HG03565 (cell line): Measurements from ENCODE around the gene ABCA5.

Experiments
- ATAC-seq: cut with Tn5 transposase; IDR thresholded peaks from one replicate; pipeline ENCODE4 v1.9.1; 2021; ENCODE audit warnings: mild to moderate bottlenecking, moderate library complexity; ENCODE audit not compliant: unreplicated experiment

Gene ABCA5

GRCh38 chr17:69268543-69269014 lies 58.4 kb downstream of the ABCA5 start:
- no peak for ATAC-seq

- ATAC-seq, result no peak
Measured at GRCh38 chr17:69267219-69267618, 59.7 kb downstream of the ABCA5 start.

- no peak for ATAC-seq
Measured at GRCh38 chr17:69265873-69266272, 61.1 kb downstream of the ABCA5 start.

GRCh38 chr17:69254187-69254586 lies 72.7 kb downstream of the ABCA5 start:
- no peak for ATAC-seq

DNA sequence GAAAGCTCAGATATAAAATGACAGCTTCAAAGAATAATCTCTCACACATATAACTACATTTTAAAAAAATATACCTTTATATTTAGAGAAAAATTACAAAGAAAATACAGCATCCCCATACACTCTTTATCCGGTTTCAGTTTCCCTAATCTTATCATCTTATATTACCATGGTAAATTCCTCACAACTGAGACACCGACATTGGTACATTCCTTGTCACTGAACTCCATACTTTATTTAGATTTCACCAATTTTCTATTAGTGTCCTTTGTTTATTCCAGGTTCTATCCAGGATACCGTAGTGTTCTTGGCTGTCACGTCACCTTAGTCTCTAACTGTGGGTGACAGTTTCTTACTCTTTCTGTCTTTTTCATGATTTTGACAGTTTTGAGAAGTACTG lies 76.3 kb downstream of the ABCA5 start:
- no peak for ATAC-seq

GRCh38 chr17:69246726-69247375 lies 80.1 kb downstream of the ABCA5 start:
- peak; percentile 54 for ATAC-seq

- no peak for ATAC-seq
Measured at GRCh38 chr17:69246202-69246601, 80.7 kb downstream of the ABCA5 start.

- ATAC-seq, result no peak
Measured at GRCh38 chr17:69245617-69246016, 81.3 kb downstream of the ABCA5 start.

DNA sequence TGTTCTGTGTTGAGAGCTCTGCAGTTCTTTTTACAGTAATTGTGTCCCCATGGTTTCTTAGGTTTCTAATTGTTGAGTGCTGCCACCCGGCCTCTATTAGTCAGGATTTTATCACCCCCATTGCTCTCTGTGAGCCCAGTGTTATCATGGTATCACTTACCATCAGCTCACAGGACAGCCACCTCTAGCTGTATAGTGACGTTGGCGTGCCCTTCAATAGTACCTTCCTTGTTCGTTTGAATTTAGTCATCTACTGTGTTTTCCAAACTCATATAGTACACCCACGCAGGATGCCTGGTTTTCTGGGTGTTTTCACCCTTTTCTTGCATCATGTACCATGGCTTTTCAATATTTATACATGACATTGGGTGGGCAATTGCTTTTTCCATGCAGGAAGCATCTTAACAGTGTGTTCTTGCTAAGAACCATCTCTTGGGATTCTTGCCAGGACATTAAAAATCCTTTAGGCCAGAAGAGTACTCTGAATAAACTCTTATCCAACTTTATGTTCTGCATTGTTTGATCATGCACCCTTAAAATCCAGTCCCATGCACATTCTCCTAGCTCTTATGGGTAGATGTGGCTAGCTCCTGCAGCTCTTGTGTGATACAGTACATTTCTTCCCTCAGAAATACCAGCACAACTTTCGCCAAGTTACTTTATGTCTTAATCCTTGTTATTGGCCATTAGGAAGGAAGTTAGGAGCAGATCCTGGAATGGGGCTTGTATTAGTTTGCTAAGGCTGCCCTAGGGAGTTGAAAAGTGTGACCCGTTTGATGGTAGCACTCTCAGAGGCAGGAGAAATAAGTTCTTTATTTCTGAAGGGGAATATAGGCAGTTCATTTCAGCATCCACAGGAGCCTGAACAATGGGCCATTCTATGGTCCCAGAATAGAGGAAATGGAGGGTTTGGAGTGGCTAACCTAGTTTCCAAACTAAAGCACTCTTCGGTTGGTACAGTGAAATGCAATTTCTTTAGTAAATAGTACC lies 87.0 kb downstream of the ABCA5 start:
- ATAC-seq, result no peak

GRCh38 chr17:69236946-69237345 lies 90.0 kb downstream of the ABCA5 start:
- no peak for ATAC-seq

- ATAC-seq, result no peak
Measured at GRCh38 chr17:69236464-69236863, 90.5 kb downstream of the ABCA5 start.

DNA sequence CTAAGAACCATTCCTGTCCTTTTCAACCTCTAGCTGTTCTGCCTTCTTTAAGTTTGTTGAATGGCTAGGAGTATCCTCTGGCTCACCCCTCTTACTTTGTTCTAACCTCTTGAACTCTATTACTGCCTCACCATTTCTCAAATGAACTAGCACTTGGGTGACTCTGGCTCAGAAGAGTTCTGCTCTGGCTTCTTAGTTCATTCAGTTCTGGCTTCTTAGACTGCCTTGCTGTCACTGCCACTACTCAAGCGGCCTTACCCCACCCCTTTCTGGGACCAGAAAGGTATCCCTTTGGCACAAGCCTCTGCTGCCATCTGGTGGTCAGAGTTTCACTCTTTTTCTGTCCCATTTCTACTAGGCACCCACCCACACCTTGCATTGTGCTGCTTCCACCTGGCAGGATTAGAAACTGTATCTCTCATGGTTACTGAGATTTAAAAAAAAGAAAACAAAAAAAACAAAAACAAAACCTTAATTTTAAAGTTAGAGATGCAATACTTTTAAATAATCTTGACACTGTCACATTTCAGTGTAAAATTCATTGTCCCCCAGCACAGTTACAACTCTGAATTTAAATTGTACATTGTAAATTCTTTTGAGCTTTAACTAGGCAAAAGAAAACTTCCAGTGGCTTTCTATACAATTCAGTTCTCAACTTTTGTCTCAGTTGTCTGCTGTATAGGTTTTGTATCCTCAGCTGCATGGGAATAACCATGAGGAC lies 91.4 kb downstream of the ABCA5 start:
- ATAC-seq, result peak; percentile 83

DNA sequence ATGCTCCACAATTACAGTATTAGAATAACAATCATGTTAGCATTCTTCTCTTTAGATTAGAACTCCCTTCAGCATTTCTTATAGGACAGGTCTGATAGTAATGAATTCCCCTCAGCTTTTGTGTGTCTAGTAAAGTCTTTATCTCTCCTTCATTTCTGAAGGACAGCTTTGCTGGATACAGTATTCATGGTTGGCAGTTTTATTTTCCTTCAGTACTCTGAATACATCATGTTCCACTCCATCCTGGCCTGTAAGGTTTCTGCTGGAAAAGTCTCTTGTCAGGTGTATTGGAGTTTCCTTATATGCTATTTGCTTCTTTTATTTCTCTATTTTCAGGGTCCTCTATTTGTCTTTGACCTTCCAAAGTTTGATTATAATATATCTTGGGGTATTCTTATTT lies 94.3 kb downstream of the ABCA5 start:
- no peak for ATAC-seq

DNA sequence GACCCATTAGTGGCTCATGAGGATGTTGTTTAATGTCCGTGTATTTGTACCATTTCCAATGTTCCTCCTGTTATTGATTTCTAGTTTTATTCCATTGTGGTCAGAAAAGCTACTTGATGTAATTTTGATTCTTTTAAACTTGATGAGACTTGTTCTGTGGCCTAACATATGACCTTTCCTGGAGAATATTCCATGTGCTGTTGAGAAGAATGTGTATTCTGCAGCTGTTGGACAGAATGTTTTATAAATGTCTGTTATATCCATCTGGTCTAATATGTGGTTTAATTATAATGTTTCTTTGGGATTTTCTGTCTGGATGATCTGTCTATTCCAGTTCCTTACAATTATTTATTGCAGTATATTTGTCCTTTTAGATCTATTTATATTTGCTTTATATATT lies 95.4 kb downstream of the ABCA5 start:
- no peak for ATAC-seq

- no peak for ATAC-seq
Measured at GRCh38 chr17:69230939-69231338, 96.0 kb downstream of the ABCA5 start.

DNA sequence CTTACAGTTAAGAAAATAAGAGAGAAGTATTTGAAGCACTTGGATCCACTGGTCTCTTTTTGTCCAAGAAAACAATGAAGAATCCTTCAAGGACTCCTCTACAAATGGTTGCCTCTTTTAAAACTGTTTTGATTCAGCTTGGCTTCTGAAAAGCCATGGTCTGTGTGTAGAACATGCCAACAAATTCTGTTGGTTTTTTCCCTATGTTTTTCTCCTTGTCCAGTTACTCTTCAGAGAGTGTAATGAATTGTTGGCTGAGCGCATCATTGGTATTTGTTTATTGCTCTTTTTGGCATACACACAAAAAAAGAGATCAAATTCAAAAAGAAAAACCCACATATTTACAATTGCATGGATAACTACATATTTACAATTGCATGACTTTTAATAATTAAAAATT lies 98.4 kb downstream of the ABCA5 start, which contains the start of gene ABCA10:
Gene ABCA10 (minus strand): TSS at position 249 of the 400 bp plus-strand sequence. CDS start 3,466 bp downstream, outside the sequence.
- no peak for ATAC-seq

DNA sequence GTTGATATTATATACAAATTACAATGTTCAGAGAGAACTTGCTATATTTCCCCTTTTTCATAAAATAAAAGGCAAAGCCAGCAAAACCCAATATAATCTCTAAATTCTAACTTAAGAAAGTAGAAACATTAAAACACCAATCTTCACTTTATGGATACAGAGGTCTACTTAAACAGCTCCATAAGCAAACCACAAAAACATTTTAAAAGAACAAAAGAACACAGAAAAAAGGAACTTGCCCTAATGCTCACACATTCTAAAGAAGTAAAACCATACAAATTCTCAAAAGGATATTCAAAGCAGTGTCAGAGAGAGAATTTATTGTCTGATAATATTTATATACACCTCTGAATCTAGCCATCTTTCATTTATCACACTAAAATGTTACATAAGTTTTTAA lies 98.9 kb downstream of the ABCA5 start:
- no peak for ATAC-seq

DNA sequence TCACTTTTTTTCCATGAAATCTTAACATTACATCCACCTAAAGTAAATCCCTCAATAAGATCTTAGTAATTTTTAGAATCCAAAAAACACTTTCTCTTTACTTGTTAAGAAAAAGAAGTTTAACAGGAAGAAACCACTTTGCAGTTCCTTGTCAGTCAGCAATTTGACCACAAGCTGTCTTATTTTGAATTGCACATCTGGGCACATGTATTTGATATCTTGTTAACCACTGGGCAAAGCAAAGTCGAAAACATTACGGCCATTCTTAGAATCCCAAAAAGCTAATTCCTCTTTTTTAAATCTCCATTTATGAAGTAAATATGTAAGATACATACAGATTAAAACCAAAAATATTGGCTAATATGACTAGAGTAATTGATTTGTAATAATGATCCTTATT lies 99.4 kb downstream of the ABCA5 start:
- no peak for ATAC-seq

DNA sequence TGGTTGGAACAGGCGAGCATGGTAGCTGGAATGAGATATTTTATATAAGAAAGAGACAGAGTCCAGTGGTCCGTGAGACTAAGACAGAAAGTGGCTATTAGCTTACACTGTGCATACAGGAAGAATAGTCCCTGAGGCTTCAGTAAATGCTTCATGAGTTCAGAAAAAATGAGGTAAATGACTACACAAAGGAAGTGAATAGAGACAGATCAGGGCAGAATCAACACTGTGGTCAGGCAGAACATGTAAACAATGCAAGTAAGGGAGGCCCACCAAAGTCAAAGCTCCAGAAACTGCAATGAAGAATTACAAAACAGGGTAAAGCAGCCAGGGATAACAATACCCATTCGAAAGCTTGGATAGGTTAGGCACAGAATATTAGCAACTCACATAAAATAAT lies 103.1 kb downstream of the ABCA5 start:
- ATAC-seq, result peak; percentile 94

DNA sequence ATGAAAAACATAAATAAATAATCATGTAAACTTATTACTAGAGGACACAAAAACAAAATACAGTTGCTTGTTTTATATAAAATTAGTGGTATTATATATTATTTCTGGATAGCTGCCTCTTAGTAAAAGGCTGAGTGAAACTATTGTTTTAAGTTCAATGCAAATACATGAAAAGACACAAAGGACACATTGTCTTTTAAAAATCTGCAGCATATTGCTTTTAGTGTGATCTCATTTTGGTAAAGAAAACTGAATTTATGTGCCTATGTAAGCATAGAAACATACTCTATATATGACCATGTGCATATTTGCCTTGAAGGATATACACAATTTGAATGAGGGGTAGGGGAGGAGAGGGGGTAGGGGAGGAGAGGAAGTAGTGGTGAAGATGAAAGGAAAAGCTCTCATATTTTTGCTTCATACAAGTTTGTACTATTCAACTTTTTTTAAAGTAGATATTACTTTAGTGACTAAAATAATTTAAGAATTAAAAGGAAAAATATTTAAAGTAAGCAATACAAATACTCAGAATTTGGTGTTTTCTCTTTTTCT lies 104.2 kb downstream of the ABCA5 start:
- ATAC-seq, result no peak

DNA sequence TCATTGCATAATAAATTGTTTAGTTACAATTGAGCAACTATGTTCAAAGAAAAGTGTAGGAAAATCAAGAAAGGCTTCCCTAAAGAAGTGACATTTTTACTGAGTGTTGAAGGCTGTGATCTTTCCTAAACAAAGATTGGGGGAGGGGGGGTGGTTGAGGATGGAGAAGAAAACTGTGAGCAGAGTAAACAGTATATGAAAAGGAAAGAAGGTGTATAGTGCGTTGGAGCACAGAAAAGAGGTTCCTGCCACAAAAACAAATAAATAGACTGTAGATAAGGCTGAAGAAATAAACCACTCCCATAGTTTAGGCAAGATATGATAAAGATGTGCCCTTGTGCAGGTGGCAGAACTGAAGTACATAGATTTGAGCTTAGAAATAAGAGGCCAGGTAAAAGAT lies 106.8 kb downstream of the ABCA5 start:
- no peak for ATAC-seq
